ENCODE data around the gene MEAF6.
A peak's percentile ranks its signal among the peaks of the same experiment; 100 is the strongest.
"Not testable (repeated sequence)": the region's sequence is repeated elsewhere in the genome, so short reads cannot be mapped to it uniquely, and the experiment has no call there.

The MEAF6 gene

DNA sequence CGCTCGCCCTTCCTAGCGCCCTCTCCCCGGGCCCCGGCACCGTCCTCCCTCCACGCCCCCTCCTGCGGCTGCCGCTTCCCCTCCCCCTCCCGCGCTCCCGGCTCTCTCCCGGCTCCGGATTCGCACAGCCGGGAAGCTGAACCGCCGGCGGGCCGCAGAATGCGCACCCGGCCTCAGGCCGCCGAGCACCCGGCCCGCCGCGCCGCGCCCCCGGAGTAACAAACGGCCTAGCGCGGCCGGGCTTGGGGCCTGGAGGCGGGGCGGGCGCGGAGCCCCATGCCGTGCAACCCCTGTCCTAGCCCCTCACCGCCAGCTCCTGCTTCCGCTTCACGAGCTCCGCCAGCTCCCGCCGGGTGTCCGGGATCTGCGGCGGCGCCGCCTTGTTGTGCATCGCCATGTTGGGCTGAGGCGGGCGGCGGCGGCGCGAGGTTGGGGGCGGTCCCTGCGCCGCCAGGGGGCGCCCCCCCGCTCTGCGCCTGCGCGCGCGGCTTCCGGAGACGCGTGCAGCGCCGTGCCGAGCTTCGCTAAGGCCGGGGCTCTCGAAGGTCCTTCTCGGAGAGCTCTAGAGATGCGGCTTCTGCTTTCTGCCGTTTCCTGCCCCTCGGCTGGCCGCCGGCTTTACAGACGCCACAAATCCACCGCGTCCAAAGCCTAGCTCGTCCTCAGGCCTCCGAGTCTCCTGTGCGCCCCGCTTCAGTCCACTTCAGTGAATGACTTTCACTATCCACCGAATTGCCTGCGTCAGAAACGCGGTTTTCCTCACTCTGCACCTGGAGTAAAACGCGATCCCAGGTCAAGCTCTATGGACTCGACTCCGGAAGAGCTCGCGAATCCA lies at the start of gene MEAF6:
Gene MEAF6 (minus strand): TSS at position 417 of the 835 bp plus-strand sequence. CDS start 20 bp downstream, at position 397.
- peak; percentile 74 to 80 for DNase-seq (ENCODE audit: low read depth in 1 of 2, low spot score in 1 of 2)

DNA sequence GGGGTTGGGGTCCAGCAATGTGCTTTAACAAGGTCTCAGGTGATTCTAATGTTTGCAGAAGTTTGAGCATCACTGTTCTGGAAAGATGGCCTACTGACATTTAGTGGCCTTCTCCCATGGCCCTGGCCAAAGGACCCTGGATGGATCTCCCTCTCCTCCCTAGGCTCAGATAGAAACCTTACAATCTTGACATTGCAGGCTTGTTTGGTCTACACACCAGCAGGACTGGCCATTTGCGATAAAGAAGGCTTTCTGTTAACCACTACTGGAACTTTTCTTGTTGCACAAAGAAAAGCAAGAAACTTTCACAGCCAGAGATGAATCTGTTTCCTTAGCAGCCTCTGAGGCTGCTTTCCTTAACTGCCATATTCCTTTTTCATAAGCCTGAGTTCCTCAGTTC lies 48.4 kb upstream of the MEAF6 start:
- no peak for DNase-seq (ENCODE audit: low read depth in 1 of 2, low spot score in 1 of 2)

DNA sequence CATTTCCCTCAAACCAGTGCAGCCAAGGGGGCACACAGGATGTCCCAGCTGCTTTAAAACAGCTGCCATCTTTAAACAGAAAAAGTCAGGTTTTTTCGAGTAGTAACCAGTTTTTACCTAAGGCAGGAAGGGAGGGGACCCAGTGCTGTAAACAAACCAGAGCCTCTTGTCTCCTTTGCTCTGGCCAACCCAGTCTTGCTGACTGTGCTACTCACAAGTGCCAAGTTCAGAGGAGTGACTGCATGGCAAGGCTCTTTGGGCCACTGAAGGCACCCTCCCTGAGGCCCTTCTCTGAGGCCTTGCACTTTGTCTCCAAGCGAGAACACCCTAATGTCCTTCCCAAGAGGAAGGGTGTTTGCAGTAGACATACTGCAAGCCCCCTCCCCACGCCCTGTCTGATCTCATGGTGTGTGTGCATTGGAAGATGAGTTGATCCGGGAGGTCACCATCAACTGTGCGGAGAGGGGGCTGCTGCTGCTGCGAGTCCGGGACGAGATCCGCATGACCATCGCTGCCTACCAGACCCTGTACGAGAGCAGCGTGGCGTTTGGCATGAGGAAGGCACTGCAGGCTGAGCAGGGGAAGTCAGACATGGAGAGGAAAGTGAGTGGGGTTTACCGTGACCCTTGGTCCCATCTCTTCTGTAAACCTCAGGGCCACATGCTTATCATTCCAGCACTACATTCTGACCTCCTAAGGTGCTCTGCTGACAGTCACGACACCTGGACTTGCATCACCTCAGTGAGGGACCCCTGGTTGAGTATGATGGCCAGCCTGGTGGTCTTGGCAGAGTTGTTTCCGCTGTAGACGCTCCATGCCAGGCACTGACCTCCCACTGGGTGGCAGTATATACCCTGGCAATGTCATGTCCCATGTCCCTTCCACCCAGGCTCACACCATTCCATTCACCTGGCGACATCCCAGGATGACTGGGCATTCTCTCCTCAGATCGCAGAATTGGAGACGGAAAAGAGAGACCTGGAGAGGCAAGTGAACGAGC lies 46.9 kb upstream of the MEAF6 start:
- no peak for DNase-seq (ENCODE audit: low read depth in 1 of 2, low spot score in 1 of 2)

DNA sequence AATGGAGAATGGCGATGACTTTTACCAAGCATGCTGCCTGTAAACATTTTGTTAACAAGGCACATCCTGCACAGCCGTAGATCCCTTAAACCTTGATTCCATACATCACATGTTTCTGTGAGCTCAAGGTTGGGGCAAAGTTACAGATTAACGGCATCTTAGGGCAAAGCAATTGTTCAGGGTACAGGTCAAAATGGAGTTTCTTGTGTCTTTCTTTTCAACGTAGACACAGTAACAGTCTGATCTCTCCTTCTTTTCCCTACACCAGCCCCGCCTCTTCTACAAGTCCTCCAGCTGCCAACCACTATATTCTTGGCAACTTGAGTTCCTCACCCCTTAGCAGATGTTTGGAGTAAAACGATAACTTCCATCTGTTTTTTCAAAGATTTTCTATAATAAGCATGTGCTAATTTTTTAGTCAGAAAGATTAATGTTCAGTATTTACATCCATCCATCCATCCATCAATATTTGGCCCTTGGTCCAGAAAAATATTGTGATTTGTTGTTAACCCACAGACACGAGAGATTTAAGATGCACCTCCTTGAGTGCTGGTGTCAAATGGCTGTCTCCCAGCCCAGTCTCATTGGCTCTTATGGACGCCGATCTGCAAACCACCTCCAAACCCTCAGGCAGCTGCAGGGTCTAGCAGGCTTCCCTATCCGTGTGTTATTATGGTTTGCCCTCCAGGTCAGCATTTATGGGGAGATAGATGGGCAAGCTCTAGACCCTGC lies 46.0 kb upstream of the MEAF6 start:
- DNase-seq (ENCODE audit: low read depth in 1 of 2, low spot score in 1 of 2): no peak

DNA sequence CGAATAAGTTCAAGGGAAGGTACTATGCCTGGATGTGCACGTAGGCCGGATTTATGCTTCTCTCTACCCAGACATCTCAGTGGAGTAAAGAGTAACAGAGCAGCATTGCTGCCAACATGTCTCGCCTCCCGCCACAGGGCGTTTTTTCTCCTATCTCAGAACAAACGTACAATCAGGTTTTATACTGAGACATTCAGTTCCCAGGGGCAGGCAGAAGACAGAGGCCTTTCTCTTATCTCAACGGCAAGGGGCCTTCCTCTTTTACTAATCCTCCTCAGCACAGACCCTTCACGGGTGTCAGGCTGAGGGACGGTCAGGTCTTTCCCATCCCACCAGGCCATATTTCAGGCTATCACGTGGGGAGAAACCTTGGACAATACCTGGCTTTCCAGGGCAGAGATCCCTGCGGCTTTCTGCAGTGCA lies 45.4 kb upstream of the MEAF6 start:
- DNase-seq (ENCODE audit: low read depth in 1 of 2, low spot score in 1 of 2): not testable (repeated sequence)

DNA sequence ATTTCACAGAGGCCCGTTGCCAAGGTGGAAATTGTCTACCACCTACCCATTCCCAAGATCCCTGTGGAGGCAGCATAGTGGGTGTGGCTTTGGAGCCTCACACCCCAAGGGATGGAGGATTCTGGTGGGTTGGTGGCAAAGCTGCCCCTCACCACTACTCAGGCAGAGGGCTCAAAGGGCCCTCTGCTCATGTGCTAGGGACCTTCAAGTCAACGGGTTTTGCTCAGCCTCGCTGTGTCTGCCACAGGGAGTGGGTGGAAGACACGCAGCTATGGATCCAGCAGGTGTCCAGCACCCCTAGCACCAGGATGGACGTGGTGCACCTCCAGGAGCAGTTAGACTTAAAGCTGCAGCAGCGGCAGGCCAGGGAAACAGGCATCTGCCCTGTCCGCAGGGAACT lies 44.5 kb upstream of the MEAF6 start:
- no peak for DNase-seq (ENCODE audit: low read depth in 1 of 2, low spot score in 1 of 2)

DNA sequence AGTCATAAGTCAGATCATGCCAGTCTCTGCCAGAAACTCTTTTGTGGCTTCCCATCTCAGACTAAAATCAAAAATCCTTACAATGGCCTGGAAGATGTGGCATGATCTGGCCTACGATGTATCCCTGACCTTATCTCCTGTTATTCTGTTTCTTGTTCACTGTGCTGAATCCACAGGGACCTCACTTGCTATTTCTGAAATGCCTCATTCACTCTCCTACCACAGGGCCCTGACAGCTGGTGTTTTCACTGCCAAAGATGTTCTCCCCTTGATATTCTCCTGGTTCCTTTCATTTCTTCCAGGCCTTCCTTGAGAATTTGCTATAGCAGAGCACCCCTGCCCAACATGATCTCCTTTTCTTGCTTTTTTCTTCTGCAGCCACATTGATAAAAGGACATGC lies 43.8 kb upstream of the MEAF6 start:
- no peak for DNase-seq (ENCODE audit: low read depth in 1 of 2, low spot score in 1 of 2)

DNA sequence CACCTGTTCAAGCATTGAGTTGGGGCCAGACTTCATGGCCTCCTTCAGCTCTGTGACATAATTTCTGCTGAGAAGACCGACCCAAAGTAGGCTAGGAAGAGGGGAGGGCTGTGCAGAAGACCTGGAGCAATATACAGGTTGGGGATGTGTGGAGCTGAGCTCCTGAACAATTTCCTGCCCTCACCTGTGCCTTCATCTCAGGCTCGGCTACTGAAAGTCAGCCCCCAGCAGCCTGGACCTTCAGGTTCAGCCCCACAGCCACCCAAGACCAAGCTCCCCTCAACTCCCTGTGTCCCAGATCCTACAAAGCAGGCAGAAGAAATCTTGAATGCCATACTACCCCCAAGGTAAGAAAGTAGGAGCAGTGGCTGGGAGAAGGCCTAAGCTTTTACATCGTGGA lies 42.8 kb upstream of the MEAF6 start:
- DNase-seq (ENCODE audit: low read depth in 1 of 2, low spot score in 1 of 2): no peak

DNA sequence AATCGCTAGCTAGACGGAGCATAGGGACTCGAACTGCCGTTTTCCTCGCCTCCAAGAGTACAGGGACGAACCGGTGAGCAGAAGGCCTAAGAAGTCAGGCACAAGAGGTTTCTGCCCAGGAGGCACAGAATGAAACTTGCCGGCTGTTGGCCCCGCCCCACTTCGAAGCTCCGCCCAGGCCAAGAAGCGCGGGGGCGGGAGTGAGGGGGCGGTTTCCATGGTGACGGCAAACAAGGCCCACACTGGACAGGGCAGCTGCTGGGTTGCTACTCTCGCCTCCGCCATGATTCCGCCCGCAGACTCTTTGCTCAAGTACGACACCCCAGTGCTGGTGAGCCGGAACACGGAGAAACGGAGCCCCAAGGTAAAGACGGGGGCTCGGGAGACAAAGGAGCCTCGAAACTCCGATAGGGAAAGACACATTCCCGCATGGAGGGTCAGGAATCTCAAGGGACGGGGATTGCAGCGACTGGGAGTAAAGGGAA lies 42.2 kb upstream of the MEAF6 start, which contains the start of gene DNALI1:
Gene DNALI1 (plus strand): TSS at position 229 of the 485 bp plus-strand sequence. CDS start 55 bp downstream, at position 284.
- DNase-seq (ENCODE audit: low read depth in 1 of 2, low spot score in 1 of 2): no peak

DNA sequence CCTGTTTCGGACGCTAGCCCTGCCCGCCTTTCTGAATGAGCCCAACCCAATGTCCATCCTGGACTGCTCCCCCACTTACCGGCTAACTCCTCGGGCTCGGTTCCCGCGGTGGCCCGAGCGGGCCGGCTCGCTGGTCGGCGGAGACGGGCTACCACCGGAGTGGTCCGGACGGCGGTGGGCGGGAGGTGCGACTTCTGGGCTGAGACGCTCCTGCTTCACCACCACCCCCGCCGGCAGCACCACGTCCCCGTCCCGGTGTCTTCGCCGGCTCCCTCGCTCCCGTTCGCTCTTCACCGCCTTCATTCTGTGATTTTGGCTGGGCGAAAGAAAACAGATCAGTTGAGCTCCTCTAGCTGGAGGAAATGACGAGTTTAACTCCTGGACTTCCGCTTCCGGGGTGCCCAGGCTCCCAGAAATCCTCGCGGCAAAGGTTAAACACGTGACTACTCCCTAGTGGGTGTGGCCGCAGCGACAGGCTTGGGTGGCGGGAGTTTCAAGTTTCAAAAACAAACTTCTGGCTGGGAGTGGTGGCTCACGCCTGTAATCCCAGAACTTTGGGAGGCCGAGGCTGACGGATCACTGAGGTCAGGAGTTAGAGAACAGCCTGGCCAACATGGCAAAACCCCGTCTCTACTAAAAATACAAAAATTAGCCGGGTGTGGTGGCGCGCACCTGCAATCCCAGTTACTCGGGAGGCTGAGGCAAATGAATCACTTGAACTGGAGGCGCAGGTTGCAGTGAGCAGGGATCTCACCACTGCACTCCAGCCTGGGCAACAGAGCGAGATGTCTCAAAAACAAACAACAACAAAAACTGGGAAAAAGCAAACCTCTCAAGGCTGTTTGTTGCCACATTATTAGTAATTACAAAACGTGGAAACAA lies 39.6 kb upstream of the MEAF6 start, which contains the start of gene SNIP1:
Gene SNIP1 (minus strand): TSS at position 367 of the 882 bp plus-strand sequence. CDS start 64 bp downstream, at position 303.
- peak; percentile 73 to 77 for DNase-seq (ENCODE audit: low read depth in 1 of 2, low spot score in 1 of 2)

DNA sequence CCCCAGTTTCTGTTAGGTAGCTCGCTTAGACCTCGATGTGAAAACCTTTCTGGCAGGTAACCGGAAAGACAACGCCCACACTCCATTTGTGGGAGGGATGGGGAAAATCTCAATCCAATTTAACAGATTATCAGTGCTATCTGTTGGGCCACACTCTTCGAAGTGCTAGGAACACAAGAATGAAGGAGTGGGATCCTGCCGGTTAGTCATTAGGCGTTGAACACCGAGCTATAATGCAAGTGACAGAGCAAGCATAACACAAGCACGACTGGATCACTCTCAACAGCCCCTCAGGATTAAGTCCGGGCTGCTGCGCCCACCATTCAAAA lies 39.0 kb upstream of the MEAF6 start:
- DNase-seq (ENCODE audit: low read depth in 1 of 2, low spot score in 1 of 2): no peak

DNA sequence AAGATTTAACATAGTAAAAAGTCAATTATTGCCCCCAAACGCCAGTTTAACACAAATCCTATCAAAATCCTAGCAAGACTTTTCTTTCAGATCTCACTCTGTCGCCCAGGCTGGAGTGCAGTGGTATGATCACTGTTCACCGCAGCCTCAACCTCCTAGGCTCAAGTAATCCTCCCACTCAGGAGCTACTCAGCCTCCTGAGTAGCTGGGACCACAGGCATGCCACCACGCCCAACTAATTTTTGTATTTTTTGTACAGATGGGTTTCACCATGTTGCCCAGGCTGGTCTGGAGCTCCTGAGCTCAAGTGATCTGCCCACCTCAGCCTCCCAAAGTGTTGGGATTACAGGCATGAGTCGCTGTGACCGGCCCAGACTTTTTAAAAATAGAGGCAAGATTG lies 34.8 kb upstream of the MEAF6 start:
- no peak for DNase-seq (ENCODE audit: low read depth in 1 of 2, low spot score in 1 of 2)

DNA sequence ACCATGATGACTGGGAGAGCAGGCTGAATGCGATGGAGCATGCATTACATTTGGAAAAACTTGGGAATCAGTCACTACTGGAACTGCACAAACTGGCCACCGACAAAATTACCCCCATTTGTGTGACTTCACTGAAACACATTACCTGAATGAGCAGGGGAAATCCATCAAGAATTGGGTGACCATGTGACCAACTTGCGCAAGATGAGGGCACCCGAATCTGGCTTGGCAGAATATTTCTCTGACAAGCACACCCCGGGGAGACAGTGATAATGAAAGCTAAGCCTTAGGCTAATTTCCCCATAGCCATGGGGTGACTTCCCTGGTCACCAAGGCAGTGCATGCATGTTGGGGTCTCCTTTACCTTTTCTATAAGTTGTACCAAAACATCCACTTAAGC lies 30.5 kb upstream of the MEAF6 start:
- DNase-seq (ENCODE audit: low read depth in 1 of 2, low spot score in 1 of 2): no peak

DNA sequence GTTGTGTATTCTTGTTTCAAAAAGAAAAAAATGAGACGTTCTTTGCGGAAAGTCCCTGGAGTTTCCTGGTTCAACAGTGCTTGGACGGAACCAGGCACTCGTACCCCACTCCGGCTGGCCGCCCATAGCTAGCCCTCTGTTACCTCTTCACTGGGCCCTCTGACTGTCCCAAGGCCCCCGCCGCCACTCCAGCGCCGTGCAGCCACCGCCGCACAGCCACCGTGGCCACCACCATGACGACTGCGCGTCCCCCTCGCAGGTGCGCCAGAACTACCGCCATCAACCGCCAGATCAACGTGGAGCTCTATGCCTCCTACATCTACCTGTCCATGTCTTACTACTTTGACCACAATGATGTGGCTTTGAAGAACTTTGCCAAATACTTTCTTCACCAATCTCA lies 30.0 kb upstream of the MEAF6 start:
- DNase-seq (ENCODE audit: low read depth in 1 of 2, low spot score in 1 of 2): no peak

DNA sequence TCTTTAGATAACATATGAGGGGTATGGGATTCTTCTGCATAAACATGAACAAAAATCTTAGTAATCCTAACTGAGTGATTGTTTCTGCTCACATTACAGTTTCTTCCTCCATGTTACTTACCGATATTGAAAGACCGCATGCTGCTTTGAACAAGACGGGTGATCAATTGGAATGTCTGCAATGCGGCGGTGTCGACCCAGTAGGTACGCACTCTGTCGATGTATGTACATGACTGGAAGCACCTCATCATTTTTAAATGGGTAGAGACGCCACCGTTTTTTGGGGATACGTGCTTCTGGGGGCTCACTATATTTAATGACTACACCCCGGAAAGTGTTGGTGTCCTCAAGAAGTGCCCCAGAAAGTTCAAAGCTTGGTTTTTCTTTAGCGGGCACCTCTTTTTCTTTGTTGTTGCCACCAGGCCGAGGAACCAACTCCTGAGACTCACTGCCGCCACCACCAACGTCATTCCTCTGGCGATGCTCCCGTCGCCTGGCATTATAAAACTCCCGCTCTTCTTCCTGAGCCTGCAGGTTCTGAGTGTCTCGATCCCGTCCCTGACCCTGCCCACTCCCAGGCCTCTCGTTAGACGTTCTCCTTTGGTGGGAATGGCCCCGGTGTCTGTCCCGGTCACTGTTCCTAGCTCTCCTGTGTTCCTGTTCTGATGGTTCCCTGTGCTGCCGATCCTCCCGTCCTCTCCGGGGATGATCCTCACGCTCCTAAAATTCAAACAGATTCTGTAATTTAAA lies 25.6 kb upstream of the MEAF6 start:
- no peak for DNase-seq (ENCODE audit: low read depth in 1 of 2, low spot score in 1 of 2)

DNA sequence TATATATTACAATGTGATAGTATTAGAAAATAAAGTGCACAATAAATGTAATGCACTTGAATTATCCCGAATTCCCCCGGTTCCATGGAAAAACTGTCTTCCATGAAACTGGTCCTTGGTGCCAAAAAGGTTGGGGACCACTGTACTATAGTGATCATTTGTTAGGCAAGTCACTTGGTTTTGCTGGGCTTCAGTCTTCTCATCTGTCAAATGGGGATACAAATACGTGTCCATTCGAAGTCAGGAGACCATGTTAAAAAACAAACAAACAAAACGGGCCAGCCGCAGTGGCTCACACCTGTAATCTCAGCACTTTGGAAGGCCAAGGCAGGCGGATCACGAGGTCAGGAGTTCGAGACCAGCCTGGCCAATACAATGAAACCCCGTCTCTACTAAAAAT lies 24.6 kb upstream of the MEAF6 start:
- not testable (repeated sequence) for DNase-seq (ENCODE audit: low read depth in 1 of 2, low spot score in 1 of 2)

DNA sequence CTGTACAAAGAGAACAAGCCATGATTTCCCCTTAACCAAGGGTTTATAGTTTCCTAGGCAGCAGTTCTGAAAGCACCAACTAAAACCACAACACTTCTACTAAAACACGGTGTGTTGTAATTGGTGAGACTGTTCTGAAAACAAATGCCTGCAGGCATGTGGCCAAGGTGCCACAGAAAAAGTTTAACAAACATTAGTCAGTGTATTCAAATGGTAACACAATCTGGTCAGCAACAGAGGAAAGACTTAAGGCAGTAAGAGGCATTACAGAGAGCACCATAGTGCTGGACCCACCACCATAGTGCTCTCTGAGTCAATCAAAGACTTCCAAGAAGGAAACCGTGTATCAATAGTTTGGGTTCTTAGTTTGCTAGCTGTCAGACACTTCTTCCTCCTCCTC lies 22.8 kb upstream of the MEAF6 start:
- no peak for DNase-seq (ENCODE audit: low read depth in 1 of 2, low spot score in 1 of 2)

DNA sequence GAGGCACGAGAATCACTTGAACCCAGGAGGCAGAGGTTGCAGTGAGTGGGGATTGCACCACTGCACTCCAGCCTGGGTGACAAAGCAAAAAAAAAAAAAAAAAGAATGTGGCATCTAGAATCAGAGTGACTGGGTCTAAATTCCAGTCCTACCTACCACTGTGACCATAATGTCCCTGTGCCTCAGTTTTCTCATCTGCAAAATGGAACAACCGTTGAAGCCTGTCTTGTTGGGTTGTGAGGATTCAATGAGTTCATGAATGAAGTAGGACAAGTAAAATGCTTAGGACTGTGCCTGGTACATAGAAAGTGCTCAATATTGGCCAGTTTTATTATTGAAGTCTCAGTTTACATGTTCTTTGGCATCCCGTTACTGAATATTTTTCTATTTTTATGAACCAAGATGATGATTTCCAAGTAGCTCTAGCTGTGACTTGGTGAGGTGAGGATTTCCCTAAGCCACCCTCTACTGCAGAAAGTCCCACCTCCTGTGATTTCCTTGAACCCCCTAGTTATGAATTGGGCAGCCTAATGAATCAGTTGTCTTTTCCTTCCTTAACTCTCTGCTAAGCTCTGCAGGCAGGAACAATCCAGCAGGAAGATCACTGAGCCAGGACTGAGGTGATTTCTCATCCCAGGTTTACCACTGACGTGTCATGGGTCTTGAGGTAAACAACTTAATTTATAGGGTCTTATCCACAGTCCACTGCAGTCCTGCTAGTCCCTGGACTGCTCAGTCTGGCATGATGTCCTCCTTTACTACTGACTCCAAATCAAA lies 18.9 kb upstream of the MEAF6 start:
- no peak for DNase-seq (ENCODE audit: low read depth in 1 of 2, low spot score in 1 of 2)

All from stimulated activated CD4-positive, alpha-beta T cell treated with anti-CD3 and anti-CD28 coated beads, Interleukin-15, amount 100 ng/mL, for 1 hour (primary cell).